GM21825 (cell line): ENCODE measurements around the gene SPPL2A.
"Not testable (repeated sequence)": the region's sequence is repeated elsewhere in the genome, so short reads cannot be mapped to it uniquely, and the experiment has no call there.

Experiments
- ATAC-seq: cut with Tn5 transposase; IDR thresholded peaks from one replicate; pipeline ENCODE4 v1.9.1; 2021; ENCODE audit warnings: mild to moderate bottlenecking, moderate library complexity; ENCODE audit not compliant: unreplicated experiment

The SPPL2A gene

GRCh38 chr15:50773389-50773788 is 7.9 kb upstream of the SPPL2A start:
- no peak for ATAC-seq

- ATAC-seq, result no peak
These were observed 1.9 kb upstream of the SPPL2A start for GRCh38 chr15:50767332-50767861.

GRCh38 chr15:50764461-50765194 is 878 bp downstream of the SPPL2A start:
- no peak for ATAC-seq

GRCh38 chr15:50758712-50759205 is 6.7 kb downstream of the SPPL2A start:
- no peak for ATAC-seq

- no peak for ATAC-seq
These were observed 12.0 kb downstream of the SPPL2A start for GRCh38 chr15:50753463-50753862.

GRCh38 chr15:50751394-50751793 is 14.1 kb downstream of the SPPL2A start:
- ATAC-seq, result no peak

GRCh38 chr15:50750227-50750705 is 15.2 kb downstream of the SPPL2A start:
- ATAC-seq, result no peak

- no peak for ATAC-seq
These were observed 18.0 kb downstream of the SPPL2A start for GRCh38 chr15:50747523-50747922.

GRCh38 chr15:50744601-50745000 is 20.9 kb downstream of the SPPL2A start:
- ATAC-seq, result no peak

GRCh38 chr15:50740955-50741354 is 24.6 kb downstream of the SPPL2A start:
- ATAC-seq, result no peak

- no peak for ATAC-seq
These were observed 28.7 kb downstream of the SPPL2A start for GRCh38 chr15:50736823-50737222.

- no peak for ATAC-seq
These were observed 30.4 kb downstream of the SPPL2A start for GRCh38 chr15:50735156-50735555.

GRCh38 chr15:50726315-50726714 is 39.2 kb downstream of the SPPL2A start:
- ATAC-seq, result no peak

GRCh38 chr15:50718700-50719125 is 46.8 kb downstream of the SPPL2A start:
- ATAC-seq, result no peak

GRCh38 chr15:50712018-50712417 is 53.5 kb downstream of the SPPL2A start:
- ATAC-seq, result no peak

GRCh38 chr15:50710585-50710984 is 54.9 kb downstream of the SPPL2A start:
- no peak for ATAC-seq

- ATAC-seq, result no peak
These were observed 57.6 kb downstream of the SPPL2A start for GRCh38 chr15:50707878-50708427.

GRCh38 chr15:50702762-50703334 is 62.7 kb downstream of the SPPL2A start:
- no peak for ATAC-seq

GRCh38 chr15:50698101-50698500 is 67.4 kb downstream of the SPPL2A start:
- ATAC-seq, result no peak

GRCh38 chr15:50697109-50697797 is 68.3 kb downstream of the SPPL2A start:
- ATAC-seq, result no peak

- ATAC-seq, result not testable (repeated sequence)
These were observed 70.8 kb downstream of the SPPL2A start for GRCh38 chr15:50694634-50695165.
